ENCODE measurements around the gene CCL20. TPM values are rescaled to one million over a fixed set of nuclear protein-coding genes. Genes with fewer than 3 reads are reported as not detected.

CCL20 gene
- total RNA-seq, 1 experiment from 2014 or later: not detected

DNA sequence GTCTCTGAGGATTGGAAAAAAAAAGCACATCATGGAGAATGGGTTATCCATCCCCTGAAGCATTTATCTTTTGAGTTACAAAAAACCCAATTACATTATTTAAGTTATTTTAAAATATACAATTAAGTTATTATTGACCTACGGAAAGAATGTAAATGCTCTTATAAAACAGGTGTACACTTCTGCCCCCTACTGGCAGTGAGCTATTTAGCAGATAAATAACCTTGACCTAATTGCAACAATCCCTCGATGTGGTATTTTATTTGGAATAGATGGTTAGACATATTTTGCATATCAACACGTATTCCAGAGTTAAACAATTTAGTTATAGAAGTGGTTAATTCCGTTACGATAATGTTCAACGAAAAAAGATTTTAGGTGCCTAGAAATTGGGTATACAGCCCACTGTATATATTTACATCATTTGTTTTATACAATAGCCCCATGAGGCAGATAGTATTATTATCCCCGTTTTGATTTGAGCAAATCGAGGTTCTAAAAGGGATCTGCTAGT, 48.6 kb downstream of the CCL20 start:
- ChIA-PET POLR2A (ENCODE audit: low non-redundant PET) (interaction anchor here (0.6 kb wide), 1 partner anchor 137 kb away, joined by 3 read pairs; no protein-coding TSS in a partner anchor), CTCF (interaction anchor here (0.6 to 1.6 kb wide), 4 partner anchors 10 to 204 kb away, joined by 3 to 13 read pairs (median 4); partner anchors contain the start of gene DAW1)
- Histone ChIP-seq H3K27me3 (replicated peaks; ENCODE audit: insufficient read depth, low read depth, low read length, poor library complexity) (no peaks in the 10 kb centered on the region), H3K36me3 (ENCODE audit: insufficient read depth, low read length, poor library complexity, severe bottlenecking) (no peaks in the 10 kb centered on the region), H3K9me3 (ENCODE audit: low read depth, low read length, poor library complexity, severe bottlenecking) (no peaks in the 10 kb centered on the region), H3K4me3 (ENCODE audit: low read depth, low read length, poor library complexity, severe bottlenecking) (no peak overlapping the region), H3K27ac (ENCODE audit: low read depth, low read length, poor library complexity, severe bottlenecking) (no peak overlapping the region), H3K4me1 (ENCODE audit: insufficient read depth, low read length, poor library complexity, severe bottlenecking) (peaks cover 22% of the 10 kb centered on the region)
- TF ChIP-seq, protein P1, sequence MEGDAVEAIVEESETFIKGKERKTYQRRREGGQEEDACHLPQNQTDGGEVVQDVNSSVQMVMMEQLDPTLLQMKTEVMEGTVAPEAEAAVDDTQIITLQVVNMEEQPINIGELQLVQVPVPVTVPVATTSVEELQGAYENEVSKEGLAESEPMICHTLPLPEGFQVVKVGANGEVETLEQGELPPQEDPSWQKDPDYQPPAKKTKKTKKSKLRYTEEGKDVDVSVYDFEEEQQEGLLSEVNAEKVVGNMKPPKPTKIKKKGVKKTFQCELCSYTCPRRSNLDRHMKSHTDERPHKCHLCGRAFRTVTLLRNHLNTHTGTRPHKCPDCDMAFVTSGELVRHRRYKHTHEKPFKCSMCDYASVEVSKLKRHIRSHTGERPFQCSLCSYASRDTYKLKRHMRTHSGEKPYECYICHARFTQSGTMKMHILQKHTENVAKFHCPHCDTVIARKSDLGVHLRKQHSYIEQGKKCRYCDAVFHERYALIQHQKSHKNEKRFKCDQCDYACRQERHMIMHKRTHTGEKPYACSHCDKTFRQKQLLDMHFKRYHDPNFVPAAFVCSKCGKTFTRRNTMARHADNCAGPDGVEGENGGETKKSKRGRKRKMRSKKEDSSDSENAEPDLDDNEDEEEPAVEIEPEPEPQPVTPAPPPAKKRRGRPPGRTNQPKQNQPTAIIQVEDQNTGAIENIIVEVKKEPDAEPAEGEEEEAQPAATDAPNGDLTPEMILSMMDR (conservative IDR thresholded peaks at IDR 0.05; ENCODE audit: low read depth, low read length): peak; percentile 85
- TF ChIP-seq EZH2 (IDR thresholded peaks at IDR 0.05; ENCODE audit: borderline replicate concordance, low read depth, low read length, poor library complexity, severe bottlenecking): no peak
- no TSS peak for BruUV-seq (replicated peaks)
- peak; percentile 67 for DNase-seq (ENCODE audit: low spot score)
- intact Hi-C loops (cut with micrococcal nuclease; ENCODE audit: unreplicated experiment): loop anchor here (5.0 kb wide), 1 partner anchor 205 kb away; no protein-coding TSS in a partner anchor

- Histone ChIP-seq H3K4me3 (ENCODE audit: low read depth, low read length, poor library complexity, severe bottlenecking) (no peak overlapping the region), H3K4me1 (ENCODE audit: insufficient read depth, low read length, poor library complexity, severe bottlenecking) (peaks cover 22% of the 10 kb centered on the region), H3K27ac (ENCODE audit: low read depth, low read length, poor library complexity, severe bottlenecking) (no peak overlapping the region), H3K9me3 (ENCODE audit: low read depth, low read length, poor library complexity, severe bottlenecking) (no peaks in the 10 kb centered on the region), H3K27me3 (replicated peaks; ENCODE audit: insufficient read depth, low read depth, low read length, poor library complexity) (no peaks in the 10 kb centered on the region), H3K36me3 (ENCODE audit: insufficient read depth, low read length, poor library complexity, severe bottlenecking) (no peaks in the 10 kb centered on the region)
- BruUV-seq (replicated peaks): no TSS peak
- DNase-seq (ENCODE audit: low spot score): peak; percentile 70
- POLR2A ChIA-PET (ENCODE audit: low non-redundant PET): no interaction called here
- CTCF ChIA-PET: interaction anchor here (0.6 to 1.6 kb wide), 5 partner anchors 9 to 457 kb away, joined by 3 to 13 read pairs (median 4); partner anchors contain the start of gene DAW1
- TF ChIP-seq, protein P1 (conservative IDR thresholded peaks at IDR 0.05; ENCODE audit: low read depth, low read length): no peak
- no peak for TF ChIP-seq EZH2 (IDR thresholded peaks at IDR 0.05; ENCODE audit: borderline replicate concordance, low read depth, low read length, poor library complexity, severe bottlenecking)
- intact Hi-C loops (cut with micrococcal nuclease; ENCODE audit: unreplicated experiment): loop anchor here (5.0 kb wide), 1 partner anchor 206 kb away; no protein-coding TSS in a partner anchor
Measured at GRCh38 chr2:227862741-227863588, 49.3 kb downstream of the CCL20 start.

DNA sequence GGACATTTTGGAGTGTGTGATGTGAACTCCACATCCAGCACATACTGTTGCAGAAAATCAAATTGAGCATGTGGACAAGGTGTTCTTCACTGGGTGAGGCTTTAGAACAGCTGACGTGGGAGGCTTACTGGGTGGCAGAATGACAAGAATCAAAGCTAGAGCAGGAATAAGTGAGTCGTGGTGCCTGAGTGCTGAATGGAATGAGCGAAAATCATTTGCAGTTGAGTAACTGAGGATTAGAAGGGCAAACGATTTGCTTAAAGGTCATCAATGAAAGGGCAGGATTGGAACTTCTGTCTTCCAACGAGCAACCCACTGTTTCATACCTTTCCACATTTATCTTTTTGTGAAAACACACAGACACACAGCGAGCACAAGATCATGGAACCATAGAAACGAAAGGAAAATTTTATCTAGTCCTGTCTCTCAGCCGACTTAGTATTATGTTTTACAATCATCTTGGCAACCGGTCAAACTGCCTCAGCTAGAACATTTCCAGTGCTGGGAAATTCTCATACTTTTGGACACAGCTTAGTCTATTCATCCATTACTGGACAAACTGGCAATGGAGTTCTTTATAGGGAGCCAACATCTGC, 50.6 kb downstream of the CCL20 start:
- no peak for DNase-seq (ENCODE audit: low spot score)
- H3K27me3 ChIP-seq (replicated peaks; ENCODE audit: insufficient read depth, low read depth, low read length, poor library complexity): no peaks in the 10 kb centered on the region
- peaks cover 22% of the 10 kb centered on the region for H3K4me1 ChIP-seq (ENCODE audit: insufficient read depth, low read length, poor library complexity, severe bottlenecking)
- intact Hi-C loops (cut with micrococcal nuclease; ENCODE audit: unreplicated experiment): loop anchor here (5.0 kb wide), 1 partner anchor 207 kb away; no protein-coding TSS in a partner anchor
- CTCF ChIA-PET: no interaction called here
- POLR2A ChIA-PET (ENCODE audit: low non-redundant PET): no interaction called here
- no peaks in the 10 kb centered on the region for H3K36me3 ChIP-seq (ENCODE audit: insufficient read depth, low read length, poor library complexity, severe bottlenecking)
- H3K27ac ChIP-seq (ENCODE audit: low read depth, low read length, poor library complexity, severe bottlenecking): no peak overlapping the region
- H3K9me3 ChIP-seq (ENCODE audit: low read depth, low read length, poor library complexity, severe bottlenecking): no peaks in the 10 kb centered on the region
- BruUV-seq (replicated peaks): no TSS peak
- no peak overlapping the region for H3K4me3 ChIP-seq (ENCODE audit: low read depth, low read length, poor library complexity, severe bottlenecking)
- TF ChIP-seq EZH2 (IDR thresholded peaks at IDR 0.05; ENCODE audit: borderline replicate concordance, low read depth, low read length, poor library complexity, severe bottlenecking): no peak
- TF ChIP-seq, protein P1 (conservative IDR thresholded peaks at IDR 0.05; ENCODE audit: low read depth, low read length): no peak

All from A673 (cell line).